Keratinocyte (primary cell): ENCODE measurements around the gene MAGI1.

ENCODE experiments used
- EZH2 ChIP-seq: IDR thresholded peaks from one replicate; pipeline ENCODE4 v1.6.1; 2012; ENCODE audit warnings: inconsistent platforms, mild to moderate bottlenecking, low read length, moderate library complexity
- TF ChIP-seq, protein P1 (sequence below), 3 experiments: IDR thresholded peaks in 1 of 3; conservative IDR thresholded peaks in 1 of 3; optimal IDR thresholded peaks in 1 of 3; 2 replicates in 2 of 3; 3 replicates in 1 of 3; pipeline versions ENCODE3 to v1.5.1; 2011; ENCODE audit warnings: low read length in 3 of 3, mild to moderate bottlenecking in 3 of 3, moderate library complexity in 2 of 3, control low read depth in 1 of 3, inconsistent platforms in 1 of 3; ENCODE audit not compliant: insufficient read depth in 2 of 3; ENCODE audit errors: extremely low read depth in 1 of 3

GRCh38 chr3:65808407-65808806 is 230.3 kb downstream of the MAGI1 start:
- TF ChIP-seq, protein P1, sequence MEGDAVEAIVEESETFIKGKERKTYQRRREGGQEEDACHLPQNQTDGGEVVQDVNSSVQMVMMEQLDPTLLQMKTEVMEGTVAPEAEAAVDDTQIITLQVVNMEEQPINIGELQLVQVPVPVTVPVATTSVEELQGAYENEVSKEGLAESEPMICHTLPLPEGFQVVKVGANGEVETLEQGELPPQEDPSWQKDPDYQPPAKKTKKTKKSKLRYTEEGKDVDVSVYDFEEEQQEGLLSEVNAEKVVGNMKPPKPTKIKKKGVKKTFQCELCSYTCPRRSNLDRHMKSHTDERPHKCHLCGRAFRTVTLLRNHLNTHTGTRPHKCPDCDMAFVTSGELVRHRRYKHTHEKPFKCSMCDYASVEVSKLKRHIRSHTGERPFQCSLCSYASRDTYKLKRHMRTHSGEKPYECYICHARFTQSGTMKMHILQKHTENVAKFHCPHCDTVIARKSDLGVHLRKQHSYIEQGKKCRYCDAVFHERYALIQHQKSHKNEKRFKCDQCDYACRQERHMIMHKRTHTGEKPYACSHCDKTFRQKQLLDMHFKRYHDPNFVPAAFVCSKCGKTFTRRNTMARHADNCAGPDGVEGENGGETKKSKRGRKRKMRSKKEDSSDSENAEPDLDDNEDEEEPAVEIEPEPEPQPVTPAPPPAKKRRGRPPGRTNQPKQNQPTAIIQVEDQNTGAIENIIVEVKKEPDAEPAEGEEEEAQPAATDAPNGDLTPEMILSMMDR (optimal IDR thresholded peaks at IDR 0.05 in 1 of 3, IDR thresholded peaks at IDR 0.05 in 1 of 3, conservative IDR thresholded peaks at IDR 0.05 in 1 of 3; ENCODE audit: extremely low read depth in 1 of 3, insufficient read depth in 2 of 3, low read length in 3 of 3): no peak
- no peak for TF ChIP-seq EZH2
